Psoas muscle (tissue), 8 donors: ENCODE data around the gene PMEPA1. TPM values are rescaled to one million over a fixed set of nuclear protein-coding genes. Genes with fewer than 3 reads are reported as not detected.

Experiments
- ATAC-seq, 4 donors: fragments of 200-7000 bp; cut with Tn5 transposase; one replicate each; pipeline ENCODE4 v1.9.1; 2020; ENCODE audit warnings: moderate library complexity in 3 of 4, mild to moderate bottlenecking in 2 of 4
- DNase-seq, 2 donors: peaks; one replicate each; pipeline ENCODE4 v3.0.0-alpha.2; 2020
- H3K27ac ChIP-seq: fragments of 200-600 bp; one replicate; pipeline ENCODE4 v1.8.0; 2022
- H3K27me3 ChIP-seq, 3 donors: fragments of 200-600 bp in 1 of 3; one replicate each; pipeline versions ENCODE4 v1.6.1 to v1.8.0; 2013 to 2022; ENCODE audit warnings: low read length in 2 of 3, mild to moderate bottlenecking in 2 of 3, moderate library complexity in 1 of 3; ENCODE audit not compliant: insufficient read depth in 3 of 3
- H3K36me3 ChIP-seq, 2 donors: fragments of 200-600 bp in 1 of 2; one replicate each; pipeline versions ENCODE4 v1.6.1 to v1.8.0; 2013 to 2022; ENCODE audit warnings: low read depth in 1 of 2, mild to moderate bottlenecking in 1 of 2, moderate library complexity in 1 of 2; ENCODE audit not compliant: insufficient read depth in 1 of 2
- H3K4me1 ChIP-seq: fragments of 200-600 bp; one replicate; pipeline ENCODE4 v1.8.0; 2022
- H3K4me3 ChIP-seq: fragments of 200-600 bp; one replicate; pipeline ENCODE4 v1.8.0; 2022; ENCODE audit warnings: mild to moderate bottlenecking
- H3K9me3 ChIP-seq: fragments of 200-600 bp; one replicate; pipeline ENCODE4 v1.8.0; 2022
- WGBS, 3 donors: extraction: QIAGEN DNeasy Blood & Tissue Kit; methylation state at CpG; one replicate each; pipeline versions ENCODE4 v1.1.6 to v1.1.7; 2013; 5-methylcytosine and 5-hydroxymethylcytosine counted together
- intact Hi-C, 2 donors: fragments of 100-400 bp; cut with DNase I; formaldehyde crosslinking; loops; one replicate each; pipeline versions ENCODE4 v1.11.0 to v1.14.2; 2022
- polyA plus RNA-seq, 3 donors: library from polyadenylated mRNA; stranded (reverse); fragments of 200-250 nt; gene quantifications; one replicate each; pipeline ENCODE4 v1.2.3, GENCODE V29; 2013
- total RNA-seq, 4 donors: library from RNA; stranded (reverse); fragmentation: NEBNext Ultra II Directional in 2 of 4; extraction: Animal tissue kit (Norgen Biotek cat#: 25700) in 2 of 4; gene quantifications; one replicate each; pipeline versions ENCODE4 v1.2.1 to v1.2.4, GENCODE V29; 2021 to 2023
- TF ChIP-seq, protein P1 (sequence below): fragments of 200-600 bp; IDR thresholded peaks from one replicate; pipeline ENCODE4 v1.8.0; 2022; ENCODE audit warnings: antibody characterized with exemption
- donor health status: healthy with polysubstance abuse.
- donor health status: DM: no; HTN: no; CAD: no; lungs with moderate emphysema.
- donor health status: Bipolar disorder and iron deficiency.
- donor health status: healthy.
- donor health status: DM: yes; HTN: yes; CAD: no.
- donor health status: DM: no; HTN: no; CAD: no.
- donor health status: DM: no; HTN: no; CAD: no.
- donor health status: DM: yes; HTN: yes; CAD: no.

PMEPA1 gene
- total and polyA plus RNA-seq, 7 donors, result 8.9 to 34.0 (median 17.1) TPM

DNA sequence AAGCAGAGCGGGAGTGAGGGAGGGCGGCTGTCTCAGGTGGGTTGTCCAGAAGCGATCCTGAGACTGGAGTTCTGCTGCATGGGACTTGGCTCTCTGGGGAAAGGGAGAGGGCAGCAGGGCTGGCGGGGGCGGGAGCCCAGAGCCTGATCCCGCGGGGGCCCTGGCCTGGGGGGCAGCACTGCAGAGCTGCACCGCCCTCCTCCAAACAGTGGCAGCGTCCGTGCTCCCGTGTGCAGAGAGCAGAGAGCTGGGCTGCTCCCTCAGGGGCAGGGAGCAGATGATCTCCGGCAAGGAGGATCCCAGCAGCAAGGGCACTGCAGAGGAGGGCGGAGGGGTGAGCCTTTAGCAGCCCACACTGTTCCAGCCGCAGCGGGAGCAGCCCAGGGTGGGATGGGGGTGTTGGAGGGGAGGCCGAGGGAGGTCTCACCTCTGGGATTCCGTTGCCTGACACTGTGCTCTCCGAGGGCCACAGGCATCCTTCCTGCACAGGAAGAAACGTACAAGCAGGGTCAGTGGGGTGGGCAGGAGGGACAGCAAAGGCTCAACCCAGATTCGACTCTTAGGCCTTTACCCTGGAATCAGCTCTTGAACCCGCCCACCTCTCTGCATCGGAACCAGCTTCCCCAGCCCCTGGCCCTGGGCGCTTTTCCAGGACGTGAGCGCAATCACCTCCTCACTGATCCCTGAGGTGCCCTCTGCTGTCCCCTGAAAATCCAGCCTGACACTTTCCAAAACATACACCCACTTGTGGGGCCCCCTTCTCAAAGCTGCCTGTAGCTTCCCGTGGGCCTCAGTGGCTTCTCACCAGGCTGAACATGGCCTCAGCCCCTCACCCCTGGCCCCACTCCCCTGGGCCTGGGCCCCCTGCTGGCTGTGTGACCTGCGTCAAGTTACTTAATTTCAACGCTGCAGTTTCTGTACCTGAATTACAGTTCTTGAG is 56.9 kb downstream of the PMEPA1 start:
- intact Hi-C loops, result loop anchor here (10.0 kb wide), 2 partner anchors 162 to 432 kb away; no protein-coding TSS in a partner anchor
- H3K36me3 ChIP-seq, result peaks cover 0 to 25% of the 10 kb centered on the region in 2 donors
- no peak overlapping the region for H3K27ac ChIP-seq
- H3K4me3 ChIP-seq, result no peak overlapping the region
- DNase-seq, result peak in 1 of 2 donors; percentile 39
- ATAC-seq, result no peak
- H3K9me3 ChIP-seq, result no peaks in the 10 kb centered on the region
- WGBS, 3 donors, result 82 to 93% (median 92%) methylated on average over 22 to 28 of the region's 28 CpGs
- peaks cover 2% of the 10 kb centered on the region for H3K4me1 ChIP-seq
- TF ChIP-seq, protein P1, sequence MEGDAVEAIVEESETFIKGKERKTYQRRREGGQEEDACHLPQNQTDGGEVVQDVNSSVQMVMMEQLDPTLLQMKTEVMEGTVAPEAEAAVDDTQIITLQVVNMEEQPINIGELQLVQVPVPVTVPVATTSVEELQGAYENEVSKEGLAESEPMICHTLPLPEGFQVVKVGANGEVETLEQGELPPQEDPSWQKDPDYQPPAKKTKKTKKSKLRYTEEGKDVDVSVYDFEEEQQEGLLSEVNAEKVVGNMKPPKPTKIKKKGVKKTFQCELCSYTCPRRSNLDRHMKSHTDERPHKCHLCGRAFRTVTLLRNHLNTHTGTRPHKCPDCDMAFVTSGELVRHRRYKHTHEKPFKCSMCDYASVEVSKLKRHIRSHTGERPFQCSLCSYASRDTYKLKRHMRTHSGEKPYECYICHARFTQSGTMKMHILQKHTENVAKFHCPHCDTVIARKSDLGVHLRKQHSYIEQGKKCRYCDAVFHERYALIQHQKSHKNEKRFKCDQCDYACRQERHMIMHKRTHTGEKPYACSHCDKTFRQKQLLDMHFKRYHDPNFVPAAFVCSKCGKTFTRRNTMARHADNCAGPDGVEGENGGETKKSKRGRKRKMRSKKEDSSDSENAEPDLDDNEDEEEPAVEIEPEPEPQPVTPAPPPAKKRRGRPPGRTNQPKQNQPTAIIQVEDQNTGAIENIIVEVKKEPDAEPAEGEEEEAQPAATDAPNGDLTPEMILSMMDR, result no peak
- no peaks in the 10 kb centered on the region for H3K27me3 ChIP-seq

DNA sequence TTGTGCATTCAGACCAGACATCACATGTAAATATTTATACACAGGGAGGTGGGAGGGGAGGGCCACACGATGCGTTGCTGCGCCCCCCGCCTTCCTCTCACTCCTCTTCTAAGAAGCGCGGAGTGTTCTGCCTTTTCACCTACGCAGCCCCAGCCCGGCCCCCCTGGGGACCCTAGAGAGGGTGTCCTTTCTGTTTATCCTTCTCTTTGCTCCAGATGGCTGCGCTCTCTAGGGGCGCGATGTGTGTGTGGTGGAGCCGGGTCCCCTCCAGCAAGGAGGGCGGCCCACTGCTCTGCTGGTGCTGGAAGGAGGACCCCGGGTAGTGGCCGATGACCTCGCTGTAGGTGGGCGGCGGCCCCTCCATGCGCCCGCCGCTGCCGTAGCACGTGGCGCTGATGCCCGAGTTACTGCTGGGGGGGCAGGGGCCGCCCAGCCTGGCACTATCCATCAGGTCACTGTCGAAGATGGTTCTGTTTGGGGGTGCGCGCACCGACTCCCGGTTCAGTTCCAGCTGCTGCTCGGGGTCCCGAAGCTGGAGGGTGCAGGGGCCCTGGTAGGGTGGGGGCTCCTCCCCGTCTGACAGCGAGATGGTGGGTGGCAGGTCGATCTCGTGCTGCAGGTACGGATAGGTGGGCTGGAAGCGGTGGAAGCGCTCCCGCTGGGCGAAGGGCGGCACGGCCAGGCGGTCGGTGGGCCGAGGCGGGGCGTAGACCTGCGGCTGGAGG is 57.8 kb downstream of the PMEPA1 start:
- 93 to 96% (median 94%) methylated on average over 44 to 50 of the region's 50 CpGs for WGBS, 3 donors
- intact Hi-C loops, result loop anchor here (10.0 kb wide), 2 partner anchors 163 to 433 kb away; no protein-coding TSS in a partner anchor
- no peak for ATAC-seq
- H3K9me3 ChIP-seq, result no peaks in the 10 kb centered on the region
- no peak overlapping the region for H3K4me3 ChIP-seq
- no peaks in the 10 kb centered on the region for H3K4me1 ChIP-seq
- peaks cover 0 to 25% of the 10 kb centered on the region in 2 donors for H3K36me3 ChIP-seq
- no peaks in the 10 kb centered on the region for H3K27me3 ChIP-seq
- TF ChIP-seq, protein P1, result no peak
- DNase-seq, result peak in 1 of 2 donors; percentile 45
- H3K27ac ChIP-seq, result no peak overlapping the region

DNA sequence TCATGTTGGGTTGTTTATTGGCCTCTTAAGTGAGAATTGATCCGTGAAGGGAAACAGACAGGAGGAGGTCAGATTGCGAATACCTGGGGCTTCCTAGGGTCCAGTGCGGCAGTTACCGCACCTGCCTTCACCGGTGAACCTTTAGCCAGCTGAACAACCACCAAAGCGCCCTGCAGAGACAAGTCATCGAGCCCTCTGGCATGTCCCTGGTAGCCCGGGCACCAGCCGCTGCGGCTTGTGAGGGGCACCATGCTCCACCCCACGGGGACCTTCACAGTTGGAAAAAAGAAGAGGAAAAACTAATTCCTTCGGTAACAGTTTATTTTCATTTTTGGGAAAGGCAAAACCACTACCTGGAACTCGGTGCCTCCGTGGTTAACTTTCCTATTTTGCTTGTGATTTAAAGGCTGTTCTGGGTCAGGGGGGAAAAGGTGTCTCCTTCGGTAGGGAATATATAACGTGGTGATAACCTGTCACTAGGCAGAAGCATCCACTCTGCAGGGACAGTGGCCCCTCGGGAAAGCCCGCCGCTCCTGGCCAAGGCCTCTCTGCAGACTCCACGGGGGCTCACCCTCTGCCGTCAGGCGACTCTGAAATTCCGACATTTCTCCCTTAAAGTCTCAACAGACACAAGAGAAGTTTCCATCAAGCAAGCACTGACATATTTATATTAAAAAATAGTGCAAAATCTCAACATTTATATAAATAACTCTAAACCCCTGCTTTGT is 58.9 kb downstream of the PMEPA1 start:
- no peaks in the 10 kb centered on the region for H3K27me3 ChIP-seq
- no peak overlapping the region for H3K27ac ChIP-seq
- WGBS, 3 donors, result 84 to 88% (median 87%) methylated on average over 23 of the region's 23 CpGs
- no peaks in the 10 kb centered on the region for H3K9me3 ChIP-seq
- TF ChIP-seq, protein P1, result no peak
- intact Hi-C loops, result loop anchor here (10.0 kb wide), 2 partner anchors 164 to 434 kb away; no protein-coding TSS in a partner anchor
- ATAC-seq (no peak), DNase-seq (no peak)
- H3K4me1 ChIP-seq, result no peaks in the 10 kb centered on the region
- H3K36me3 ChIP-seq, result peaks cover 0 to 25% of the 10 kb centered on the region in 2 donors
- no peak overlapping the region for H3K4me3 ChIP-seq

DNA sequence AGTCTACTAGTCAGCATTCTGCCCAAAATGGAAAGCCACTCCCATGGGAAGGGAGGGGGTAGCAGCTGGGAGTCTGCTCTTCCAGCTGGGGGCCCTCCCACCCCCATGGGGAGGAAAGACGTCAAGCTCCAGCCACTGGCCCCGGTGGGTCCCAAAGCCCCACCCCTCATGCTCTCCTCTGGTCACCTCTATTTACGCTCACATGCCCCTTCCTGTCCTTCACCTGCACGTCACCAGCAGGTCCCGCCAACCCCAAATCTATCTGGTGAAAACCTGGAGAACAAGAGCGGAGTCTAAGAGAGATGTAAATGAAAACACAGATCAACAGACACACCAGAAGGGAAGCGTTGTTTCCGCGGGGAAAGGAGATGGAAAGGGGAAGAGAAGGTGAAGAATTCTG is 59.5 kb downstream of the PMEPA1 start:
- Histone ChIP-seq H3K36me3 (peaks cover 0 to 25% of the 10 kb centered on the region in 2 donors), H3K27ac (no peak overlapping the region), H3K9me3 (no peaks in the 10 kb centered on the region), H3K27me3 (no peaks in the 10 kb centered on the region), H3K4me3 (no peak overlapping the region), H3K4me1 (no peaks in the 10 kb centered on the region)
- intact Hi-C loops, result loop anchor here (10.0 kb wide), 2 partner anchors 165 to 435 kb away; no protein-coding TSS in a partner anchor
- ATAC-seq, result no peak
- WGBS, 3 donors, result 65 to 69% (median 66%) methylated on average over 9 of the region's 9 CpGs
- TF ChIP-seq, protein P1, result no peak
- peak in 1 of 2 donors; percentile 19 for DNase-seq
